Measurements from ENCODE around the gene LRRFIP1. TPM values are rescaled to one million over a fixed set of nuclear protein-coding genes. Genes with fewer than 3 reads are reported as not detected.

Gene LRRFIP1
- total RNA-seq, 1 donor from 2014 or later: 91.5 TPM

DNA sequence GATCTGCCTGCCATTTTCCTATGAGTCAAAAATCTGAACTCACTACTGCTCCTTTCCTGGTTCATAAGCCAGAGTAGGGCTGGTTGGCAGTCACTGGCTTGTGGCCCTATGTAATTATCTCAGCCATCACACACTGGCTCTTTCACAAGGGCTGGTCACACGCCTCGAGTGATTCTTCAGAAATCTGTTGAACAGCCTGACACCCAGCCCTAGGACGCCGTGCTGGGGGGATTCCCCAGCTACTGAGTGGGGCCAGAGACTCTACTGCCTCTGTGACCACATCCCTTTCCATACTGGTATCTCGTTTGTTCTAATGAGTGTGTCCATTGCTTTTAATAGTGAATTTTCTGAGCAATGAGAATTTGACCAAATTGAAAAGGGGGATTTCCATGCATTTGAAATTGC, 125.4 kb downstream of the LRRFIP1 start:
- TF ChIP-seq, protein P1, sequence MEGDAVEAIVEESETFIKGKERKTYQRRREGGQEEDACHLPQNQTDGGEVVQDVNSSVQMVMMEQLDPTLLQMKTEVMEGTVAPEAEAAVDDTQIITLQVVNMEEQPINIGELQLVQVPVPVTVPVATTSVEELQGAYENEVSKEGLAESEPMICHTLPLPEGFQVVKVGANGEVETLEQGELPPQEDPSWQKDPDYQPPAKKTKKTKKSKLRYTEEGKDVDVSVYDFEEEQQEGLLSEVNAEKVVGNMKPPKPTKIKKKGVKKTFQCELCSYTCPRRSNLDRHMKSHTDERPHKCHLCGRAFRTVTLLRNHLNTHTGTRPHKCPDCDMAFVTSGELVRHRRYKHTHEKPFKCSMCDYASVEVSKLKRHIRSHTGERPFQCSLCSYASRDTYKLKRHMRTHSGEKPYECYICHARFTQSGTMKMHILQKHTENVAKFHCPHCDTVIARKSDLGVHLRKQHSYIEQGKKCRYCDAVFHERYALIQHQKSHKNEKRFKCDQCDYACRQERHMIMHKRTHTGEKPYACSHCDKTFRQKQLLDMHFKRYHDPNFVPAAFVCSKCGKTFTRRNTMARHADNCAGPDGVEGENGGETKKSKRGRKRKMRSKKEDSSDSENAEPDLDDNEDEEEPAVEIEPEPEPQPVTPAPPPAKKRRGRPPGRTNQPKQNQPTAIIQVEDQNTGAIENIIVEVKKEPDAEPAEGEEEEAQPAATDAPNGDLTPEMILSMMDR (IDR thresholded peaks at IDR 0.05): no peak
- peaks cover 47% of the 10 kb centered on the region for H3K36me3 Mint-ChIP-seq (ENCODE audit: low read depth)
- peaks cover 7% of the 10 kb centered on the region for H3K4me1 Mint-ChIP-seq (ENCODE audit: low read depth)
- H3K27me3 Mint-ChIP-seq (ENCODE audit: low read depth): no peaks in the 10 kb centered on the region
- H3K27ac Mint-ChIP-seq (ENCODE audit: unreplicated experiment): no peak overlapping the region
- H3K4me3 Mint-ChIP-seq (ENCODE audit: unreplicated experiment): no peak overlapping the region
- no peaks in the 10 kb centered on the region for H3K9me3 Mint-ChIP-seq (ENCODE audit: low read depth)
- no peak for DNase-seq (ENCODE audit: low spot score)

DNA sequence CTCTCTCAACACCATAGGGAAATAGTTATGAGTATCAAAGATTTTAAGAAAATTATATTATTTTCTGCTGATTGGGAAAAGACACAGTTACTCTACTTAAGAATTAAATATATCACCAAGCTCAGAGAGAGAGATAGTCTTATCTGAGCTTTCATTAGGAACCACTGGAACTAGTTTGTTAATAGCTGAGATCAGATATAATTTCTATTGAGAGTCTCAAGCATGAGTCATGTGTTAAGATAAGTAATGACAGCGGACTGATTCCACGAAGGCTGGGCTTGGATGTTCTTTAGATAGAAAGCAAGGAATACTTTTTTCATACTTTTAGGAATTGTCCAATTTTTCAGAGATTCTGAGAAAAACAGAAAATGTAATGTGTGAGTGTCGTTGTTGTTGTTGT, 126.8 kb downstream of the LRRFIP1 start:
- Mint-ChIP-seq H3K4me1 (ENCODE audit: low read depth) (peaks cover 7% of the 10 kb centered on the region), H3K27ac (ENCODE audit: unreplicated experiment) (no peak overlapping the region), H3K9me3 (ENCODE audit: low read depth) (no peaks in the 10 kb centered on the region), H3K36me3 (ENCODE audit: low read depth) (peaks cover 48% of the 10 kb centered on the region), H3K4me3 (ENCODE audit: unreplicated experiment) (no peak overlapping the region), H3K27me3 (ENCODE audit: low read depth) (no peaks in the 10 kb centered on the region)
- no peak for DNase-seq (ENCODE audit: low spot score)
- TF ChIP-seq, protein P1 (IDR thresholded peaks at IDR 0.05): no peak

DNA sequence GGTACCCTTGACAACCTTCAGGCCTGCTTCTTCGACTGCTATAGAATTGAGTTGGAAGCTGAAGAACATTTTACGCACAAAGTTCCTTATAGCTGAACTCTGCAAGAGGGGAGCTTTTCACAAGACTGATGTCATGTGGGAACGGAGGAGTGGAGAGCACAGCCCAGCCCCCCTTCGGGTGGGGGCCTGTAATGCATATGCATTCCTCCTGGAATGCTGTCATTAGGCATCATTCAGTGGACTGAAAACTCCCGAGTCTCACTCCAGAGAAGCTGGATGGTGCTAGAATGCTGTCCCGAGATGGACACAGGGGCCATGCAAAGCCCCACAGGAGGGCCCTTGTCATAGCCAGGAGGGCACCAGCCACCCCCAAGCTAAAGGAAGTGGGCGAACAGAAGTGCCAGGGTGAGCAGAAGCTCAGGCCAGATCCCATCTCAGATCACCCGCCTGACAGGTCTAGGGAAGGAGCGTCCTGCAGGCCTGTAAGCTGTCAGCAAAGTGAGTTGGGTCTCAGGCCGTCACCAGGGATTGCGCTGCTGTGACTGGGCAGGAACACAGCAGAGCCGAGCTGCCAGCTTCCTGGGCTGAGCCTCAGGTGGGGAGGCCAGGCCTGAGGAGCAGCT, 127.3 kb downstream of the LRRFIP1 start:
- TF ChIP-seq, protein P1 (IDR thresholded peaks at IDR 0.05): no peak
- H3K9me3 Mint-ChIP-seq (ENCODE audit: low read depth): no peaks in the 10 kb centered on the region
- no peaks in the 10 kb centered on the region for H3K27me3 Mint-ChIP-seq (ENCODE audit: low read depth)
- H3K4me3 Mint-ChIP-seq (ENCODE audit: unreplicated experiment): no peak overlapping the region
- no peak overlapping the region for H3K27ac Mint-ChIP-seq (ENCODE audit: unreplicated experiment)
- peaks cover 43% of the 10 kb centered on the region for H3K36me3 Mint-ChIP-seq (ENCODE audit: low read depth)
- no peak for DNase-seq (ENCODE audit: low spot score)
- peaks cover 7% of the 10 kb centered on the region for H3K4me1 Mint-ChIP-seq (ENCODE audit: low read depth)

DNA sequence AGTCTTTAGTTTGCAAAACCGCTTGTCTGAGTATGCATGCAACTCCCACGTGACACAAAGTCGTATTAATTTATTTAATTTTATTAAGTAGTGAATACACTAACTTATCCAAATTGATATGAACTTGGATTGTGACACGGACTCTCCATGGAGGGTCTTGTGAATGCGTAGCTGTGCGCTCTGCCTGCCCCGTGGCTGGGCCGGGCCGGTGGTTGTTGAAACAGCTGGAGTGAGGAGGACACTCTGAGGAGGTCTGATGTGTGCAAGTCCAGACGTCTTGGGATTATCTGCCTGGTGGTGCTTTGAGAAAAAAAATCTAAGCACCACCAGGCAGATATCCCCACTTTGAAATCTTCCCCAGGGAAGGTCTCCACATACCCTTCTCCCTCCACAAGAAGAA, 130.2 kb downstream of the LRRFIP1 start:
- H3K36me3 Mint-ChIP-seq (ENCODE audit: low read depth): peaks cover 48% of the 10 kb centered on the region
- H3K4me3 Mint-ChIP-seq (ENCODE audit: unreplicated experiment): no peak overlapping the region
- no peak overlapping the region for H3K27ac Mint-ChIP-seq (ENCODE audit: unreplicated experiment)
- peaks cover 7% of the 10 kb centered on the region for H3K4me1 Mint-ChIP-seq (ENCODE audit: low read depth)
- TF ChIP-seq, protein P1 (IDR thresholded peaks at IDR 0.05): no peak
- H3K27me3 Mint-ChIP-seq (ENCODE audit: low read depth): no peaks in the 10 kb centered on the region
- no peak for DNase-seq (ENCODE audit: low spot score)
- H3K9me3 Mint-ChIP-seq (ENCODE audit: low read depth): no peaks in the 10 kb centered on the region

DNA sequence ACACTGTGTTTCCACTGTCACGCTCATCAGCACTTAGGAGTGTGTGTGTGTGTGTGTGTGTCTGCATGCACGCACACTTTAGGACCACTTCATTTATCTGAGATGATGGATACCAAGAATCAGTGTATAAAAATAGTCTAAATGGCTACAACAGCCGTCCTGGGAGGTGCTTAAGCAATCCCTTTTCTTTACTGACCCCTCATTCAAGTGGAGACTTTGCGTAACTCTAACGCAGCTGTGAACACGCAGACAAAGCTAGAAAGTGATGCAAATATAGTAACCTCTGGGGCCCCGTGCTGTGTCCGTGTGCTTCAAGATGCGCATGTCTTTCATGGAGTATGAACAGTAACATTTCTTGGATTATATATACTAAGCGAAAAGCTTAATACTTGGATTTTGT, 130.8 kb downstream of the LRRFIP1 start:
- peaks cover 48% of the 10 kb centered on the region for H3K36me3 Mint-ChIP-seq (ENCODE audit: low read depth)

More for the DNA sequence above, 130.8 kb downstream of the LRRFIP1 start:
- H3K9me3 Mint-ChIP-seq (ENCODE audit: low read depth): no peaks in the 10 kb centered on the region
- no peak overlapping the region for H3K27ac Mint-ChIP-seq (ENCODE audit: unreplicated experiment)
- no peak for DNase-seq (ENCODE audit: low spot score)
- no peak overlapping the region for H3K4me3 Mint-ChIP-seq (ENCODE audit: unreplicated experiment)
- TF ChIP-seq, protein P1 (IDR thresholded peaks at IDR 0.05): no peak
- H3K4me1 Mint-ChIP-seq (ENCODE audit: low read depth): peaks cover 7% of the 10 kb centered on the region
- H3K27me3 Mint-ChIP-seq (ENCODE audit: low read depth): no peaks in the 10 kb centered on the region
